Stimulated activated naive B cell treated with anti-CD40 and anti-IgM and Interleukin-4, amounts not matched to agents 10 μg/mL and 1 μg/mL and 100 μg/mL, for 72 hours (primary cell): ENCODE data around the gene SRCAP.

ENCODE experiments used
- ATAC-seq, 2 donors: fragments of 150-1000 bp; cut with Tn5 transposase; replicated peaks; 2 replicates each; pipeline ENCODE4 v1.10.0; 2021; ENCODE audit warnings: moderate library complexity in 1 of 2
- DNase-seq: peaks from one replicate; pipeline ENCODE4 v3.0.0; 2021
- H3K27ac Mint-ChIP-seq: one replicate; pipeline ENCODE4 v1.8.0; 2022; ENCODE audit warnings: mild to moderate bottlenecking, mixed read lengths
- H3K27me3 Mint-ChIP-seq, 2 donors: one replicate each; pipeline ENCODE4 v1.8.0; 2022; ENCODE audit warnings: mixed read lengths in 2 of 2
- H3K36me3 Mint-ChIP-seq, 2 donors: one replicate each; pipeline ENCODE4 v1.8.0; 2022; ENCODE audit warnings: mixed read lengths in 2 of 2, mild to moderate bottlenecking in 1 of 2
- H3K4me1 Mint-ChIP-seq, 2 donors: one replicate each; pipeline ENCODE4 v1.8.0; 2022; ENCODE audit warnings: mixed read lengths in 2 of 2, mild to moderate bottlenecking in 1 of 2
- H3K4me3 Mint-ChIP-seq, 2 donors: one replicate each; pipeline ENCODE4 v1.8.0; 2022; ENCODE audit warnings: mild to moderate bottlenecking in 2 of 2, mixed read lengths in 2 of 2, moderate library complexity in 1 of 2
- H3K9me3 Mint-ChIP-seq, 2 donors: one replicate each; pipeline ENCODE4 v1.8.0; 2022; ENCODE audit warnings: mixed read lengths in 2 of 2, mild to moderate bottlenecking in 1 of 2

SRCAP gene

GRCh38 chr16:30658731-30659506 lies 40.1 kb upstream of the SRCAP start:
- Mint-ChIP-seq H3K27me3 (no peaks in the 10 kb centered on the region), H3K36me3 (peaks cover 37 to 62% of the 10 kb centered on the region in 2 donors)
- peak; percentile 38 to 53 for ATAC-seq

GRCh38 chr16:30659507-30660423 lies 39.2 kb upstream of the SRCAP start:
- H3K27me3 Mint-ChIP-seq: no peaks in the 10 kb centered on the region
- peaks cover 32 to 55% of the 10 kb centered on the region in 2 donors for H3K4me1 Mint-ChIP-seq
- H3K36me3 Mint-ChIP-seq: peaks cover 34 to 56% of the 10 kb centered on the region in 2 donors
- peak overlapping the region; percentile 85 to 90 for H3K4me3 Mint-ChIP-seq
- DNase-seq (peak; percentile 65), ATAC-seq (no peak)
- H3K27ac Mint-ChIP-seq: peak overlapping the region; percentile 86
- no peaks in the 10 kb centered on the region for H3K9me3 Mint-ChIP-seq

More at GRCh38 chr16:30658731-30659506, 40.1 kb upstream of the SRCAP start:
- peak; percentile 98 for DNase-seq
- peaks cover 33 to 53% of the 10 kb centered on the region in 2 donors for H3K4me1 Mint-ChIP-seq
- H3K27ac Mint-ChIP-seq: peak overlapping the region; percentile 99
- no peaks in the 10 kb centered on the region for H3K9me3 Mint-ChIP-seq
- peak overlapping the region; percentile 85 to 91 for H3K4me3 Mint-ChIP-seq

GRCh38 chr16:30660424-30661261 lies 38.3 kb upstream of the SRCAP start:
- peak; percentile 17 to 31 for ATAC-seq

DNA sequence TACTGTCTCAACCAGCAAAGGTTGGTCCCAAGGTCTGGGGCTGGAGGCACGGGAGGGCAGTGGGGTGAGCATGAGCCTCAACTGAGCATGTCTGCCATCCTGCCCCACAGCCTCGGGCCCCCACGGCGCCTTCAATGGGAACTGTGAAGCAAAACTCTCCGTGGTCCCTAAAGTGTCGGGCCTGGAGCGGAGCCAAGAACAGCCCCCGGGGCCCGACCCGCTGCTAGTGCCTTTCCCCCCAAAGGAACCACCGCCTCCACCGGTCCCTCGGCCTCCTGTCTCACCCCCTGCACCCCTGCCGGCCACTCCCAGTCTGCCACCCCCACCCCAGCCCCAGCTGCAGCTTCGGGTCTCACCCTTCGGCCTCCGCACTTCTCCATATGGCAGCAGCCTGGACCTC lies 36.5 kb upstream of the SRCAP start:
- H3K4me1 Mint-ChIP-seq: peaks cover 26 to 52% of the 10 kb centered on the region in 2 donors
- peak overlapping the region; percentile 55 to 90 for H3K4me3 Mint-ChIP-seq

More at GRCh38 chr16:30660424-30661261, 38.3 kb upstream of the SRCAP start:
- Mint-ChIP-seq H3K9me3 (no peaks in the 10 kb centered on the region), H3K4me1 (peaks cover 34 to 59% of the 10 kb centered on the region in 2 donors), H3K27ac (peak overlapping the region; percentile 86), H3K27me3 (no peaks in the 10 kb centered on the region), H3K36me3 (peaks cover 35 to 58% of the 10 kb centered on the region in 2 donors), H3K4me3 (peak overlapping the region; percentile 85 to 90)
- peak; percentile 74 for DNase-seq

DNA sequence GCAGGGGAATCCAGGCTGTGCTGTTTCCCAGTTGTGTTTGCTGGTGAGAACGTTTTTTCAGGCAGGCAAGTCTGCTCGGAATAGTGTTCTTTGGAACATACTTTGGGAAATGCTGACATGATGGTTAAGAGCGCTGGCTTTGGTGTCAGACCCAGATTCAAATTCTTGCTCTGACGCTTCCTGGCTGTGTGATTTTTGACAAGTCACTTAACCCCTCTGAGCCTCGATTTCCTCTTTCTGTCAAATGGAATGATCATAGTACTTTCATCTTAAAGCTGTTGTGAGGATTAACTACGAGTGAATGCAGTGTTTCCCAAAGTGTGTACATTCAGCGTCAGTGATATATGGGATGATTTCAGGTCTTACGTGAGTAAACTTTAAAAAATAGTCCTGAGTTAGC lies 35.9 kb upstream of the SRCAP start:
- no peaks in the 10 kb centered on the region for H3K9me3 Mint-ChIP-seq
- H3K4me1 Mint-ChIP-seq: peaks cover 30 to 54% of the 10 kb centered on the region in 2 donors
- peak overlapping the region; percentile 51 for H3K27ac Mint-ChIP-seq
- H3K27me3 Mint-ChIP-seq: no peaks in the 10 kb centered on the region
- ATAC-seq: no peak
- H3K4me3 Mint-ChIP-seq: no peak overlapping the region
- no peak for DNase-seq
- peaks cover 49 to 63% of the 10 kb centered on the region in 2 donors for H3K36me3 Mint-ChIP-seq

More for the DNA sequence above, 36.5 kb upstream of the SRCAP start:
- no peak for ATAC-seq
- Mint-ChIP-seq H3K27me3 (no peaks in the 10 kb centered on the region), H3K27ac (no peak overlapping the region), H3K9me3 (no peaks in the 10 kb centered on the region), H3K36me3 (peaks cover 43 to 57% of the 10 kb centered on the region in 2 donors)
- no peak for DNase-seq

DNA sequence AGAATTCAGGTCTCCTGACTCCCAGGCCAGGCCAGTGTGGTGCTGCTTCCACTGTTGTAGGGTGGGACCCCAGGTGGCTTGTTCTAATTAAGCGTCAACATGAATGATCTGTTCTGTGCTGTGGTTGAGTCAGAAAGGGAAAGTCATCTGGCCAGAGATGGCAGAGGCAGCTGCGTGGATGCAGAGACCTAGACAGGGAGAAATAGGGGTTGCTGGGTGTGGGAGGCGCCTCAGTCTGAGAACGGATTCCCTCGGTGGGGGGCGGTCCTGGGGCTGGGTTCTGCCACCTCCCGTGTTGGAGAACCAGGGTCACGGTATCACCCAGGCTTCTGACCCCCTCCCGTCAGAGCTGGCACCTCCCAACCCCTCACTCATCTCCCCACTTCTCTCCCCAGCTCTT lies 35.2 kb upstream of the SRCAP start:
- Mint-ChIP-seq H3K4me3 (peak overlapping the region in 1 of 2 donors; percentile 29), H3K4me1 (peaks cover 30 to 57% of the 10 kb centered on the region in 2 donors), H3K27ac (peak overlapping the region; percentile 83), H3K36me3 (peaks cover 52 to 64% of the 10 kb centered on the region in 2 donors), H3K9me3 (no peaks in the 10 kb centered on the region), H3K27me3 (no peaks in the 10 kb centered on the region)
- DNase-seq: no peak
- no peak for ATAC-seq

GRCh38 chr16:30664616-30665109 lies 34.3 kb upstream of the SRCAP start:
- H3K4me1 Mint-ChIP-seq: peaks cover 30 to 57% of the 10 kb centered on the region in 2 donors
- H3K27ac Mint-ChIP-seq: peak overlapping the region; percentile 20
- H3K27me3 Mint-ChIP-seq: no peaks in the 10 kb centered on the region
- H3K4me3 Mint-ChIP-seq: no peak overlapping the region
- peaks cover 58 to 65% of the 10 kb centered on the region in 2 donors for H3K36me3 Mint-ChIP-seq
- ATAC-seq: no peak
- H3K9me3 Mint-ChIP-seq: no peaks in the 10 kb centered on the region
- no peak for DNase-seq

DNA sequence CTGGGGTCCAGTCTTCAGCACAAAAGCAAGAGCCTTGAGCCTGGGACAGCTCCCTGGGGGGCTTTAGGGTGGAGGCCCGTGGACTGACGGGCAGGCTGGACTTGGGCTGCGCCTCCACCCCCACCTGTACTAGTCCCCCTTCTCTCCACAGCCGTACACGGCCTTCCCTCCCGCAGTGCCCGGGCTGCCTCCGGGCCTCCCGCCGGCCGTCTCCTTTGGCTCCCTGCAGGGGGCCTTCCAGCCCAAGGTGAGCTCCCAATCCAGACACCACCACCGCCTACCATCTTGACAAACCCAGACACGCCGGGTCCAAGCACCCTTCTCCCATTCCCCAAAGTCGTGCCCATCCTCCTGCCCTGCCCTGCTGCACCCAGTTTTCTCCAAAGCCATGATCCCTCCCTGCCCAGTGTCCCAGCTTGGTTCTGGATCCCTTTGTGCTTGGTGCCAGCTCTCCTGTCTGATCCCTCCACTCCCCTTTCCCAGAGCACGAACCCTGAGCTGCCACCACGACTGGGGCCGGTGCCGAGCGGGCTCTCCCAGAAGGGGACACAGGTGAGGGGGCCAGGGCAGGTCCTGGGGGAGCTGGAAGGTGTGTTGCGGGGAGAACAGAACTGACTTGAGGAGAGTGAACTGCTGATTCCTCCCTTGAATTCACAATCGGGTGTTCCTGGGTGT lies 33.7 kb upstream of the SRCAP start:
- Mint-ChIP-seq H3K9me3 (no peaks in the 10 kb centered on the region), H3K27me3 (no peaks in the 10 kb centered on the region), H3K36me3 (peaks cover 58 to 69% of the 10 kb centered on the region in 2 donors), H3K27ac (peak overlapping the region; percentile 67), H3K4me1 (peaks cover 30 to 59% of the 10 kb centered on the region in 2 donors), H3K4me3 (peak overlapping the region in 1 of 2 donors; percentile 51)
- DNase-seq (no peak), ATAC-seq (no peak)

GRCh38 chr16:30665830-30666190 lies 33.2 kb upstream of the SRCAP start:
- no peaks in the 10 kb centered on the region for H3K9me3 Mint-ChIP-seq
- peaks cover 53 to 67% of the 10 kb centered on the region in 2 donors for H3K36me3 Mint-ChIP-seq
- no peak for ATAC-seq
- no peak overlapping the region for H3K4me3 Mint-ChIP-seq
- H3K27me3 Mint-ChIP-seq: no peaks in the 10 kb centered on the region
- peaks cover 29 to 56% of the 10 kb centered on the region in 2 donors for H3K4me1 Mint-ChIP-seq
- H3K27ac Mint-ChIP-seq: peak overlapping the region; percentile 67
- no peak for DNase-seq

- Mint-ChIP-seq H3K9me3 (no peaks in the 10 kb centered on the region), H3K4me1 (peaks cover 23 to 48% of the 10 kb centered on the region in 2 donors), H3K27ac (peak overlapping the region; percentile 28), H3K4me3 (no peak overlapping the region), H3K27me3 (no peaks in the 10 kb centered on the region), H3K36me3 (peaks cover 46 to 63% of the 10 kb centered on the region in 2 donors)
- ATAC-seq (no peak), DNase-seq (no peak)
These were observed 32.3 kb upstream of the SRCAP start for GRCh38 chr16:30666681-30667080.

- H3K4me1 Mint-ChIP-seq: peaks cover 20 to 40% of the 10 kb centered on the region in 2 donors
- no peak for ATAC-seq
- no peak for DNase-seq
- no peak overlapping the region for H3K4me3 Mint-ChIP-seq
- H3K27ac Mint-ChIP-seq: peak overlapping the region; percentile 82
- no peaks in the 10 kb centered on the region for H3K9me3 Mint-ChIP-seq
- H3K27me3 Mint-ChIP-seq: no peaks in the 10 kb centered on the region
- H3K36me3 Mint-ChIP-seq: peaks cover 46 to 61% of the 10 kb centered on the region in 2 donors
These were observed 31.5 kb upstream of the SRCAP start for GRCh38 chr16:30667361-30667905.

DNA sequence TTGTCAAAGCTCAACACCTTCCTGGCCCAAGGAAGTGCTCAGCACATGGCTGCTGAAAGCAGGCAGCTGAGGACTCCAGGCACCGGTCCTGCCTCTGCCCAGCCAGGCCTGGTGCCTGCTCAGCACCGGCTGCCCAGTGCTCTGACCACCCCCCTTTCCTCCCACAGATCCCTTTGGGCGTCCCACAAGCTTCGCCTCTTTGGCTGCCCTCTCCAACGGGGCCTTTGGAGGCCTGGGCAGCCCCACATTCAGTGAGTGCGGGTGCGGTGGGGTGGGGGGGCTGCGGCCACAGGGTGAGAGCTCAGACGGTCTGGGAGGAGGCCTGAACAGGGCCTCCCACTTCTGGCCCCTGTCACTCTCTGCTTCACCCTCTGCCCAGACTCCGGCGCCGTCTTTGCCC lies 30.6 kb upstream of the SRCAP start:
- Mint-ChIP-seq H3K4me1 (peaks cover 14 to 34% of the 10 kb centered on the region in 2 donors), H3K4me3 (no peak overlapping the region), H3K27ac (peak overlapping the region; percentile 37), H3K9me3 (no peaks in the 10 kb centered on the region), H3K36me3 (peaks cover 40 to 56% of the 10 kb centered on the region in 2 donors), H3K27me3 (no peaks in the 10 kb centered on the region)
- no peak for DNase-seq
- no peak for ATAC-seq
